Measurements from ENCODE around the gene P2RX1.

Gene P2RX1

GRCh38 chr17:3903051-3903825 lies 13.0 kb downstream of the P2RX1 start:
- DNase-seq = no peak

GRCh38 chr17:3900646-3901045 lies 15.6 kb downstream of the P2RX1 start:
- DNase-seq = no peak

GRCh38 chr17:3897731-3898130 lies 18.5 kb downstream of the P2RX1 start:
- no peak for DNase-seq

DNA sequence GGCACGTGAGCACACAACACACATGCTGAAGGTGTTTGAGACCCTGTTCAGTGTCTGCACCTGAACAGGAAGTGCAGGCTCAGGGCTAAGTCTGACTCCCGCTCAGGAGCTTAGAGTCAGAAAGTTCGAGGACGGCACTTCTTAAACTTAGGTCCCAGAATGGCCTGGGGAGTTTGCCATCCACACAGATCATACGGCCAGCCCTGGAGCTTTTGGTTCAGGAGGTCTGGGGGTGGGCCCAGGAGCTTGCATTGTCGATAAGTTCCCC lies 19.4 kb downstream of the P2RX1 start:
- no peak for DNase-seq

DNA sequence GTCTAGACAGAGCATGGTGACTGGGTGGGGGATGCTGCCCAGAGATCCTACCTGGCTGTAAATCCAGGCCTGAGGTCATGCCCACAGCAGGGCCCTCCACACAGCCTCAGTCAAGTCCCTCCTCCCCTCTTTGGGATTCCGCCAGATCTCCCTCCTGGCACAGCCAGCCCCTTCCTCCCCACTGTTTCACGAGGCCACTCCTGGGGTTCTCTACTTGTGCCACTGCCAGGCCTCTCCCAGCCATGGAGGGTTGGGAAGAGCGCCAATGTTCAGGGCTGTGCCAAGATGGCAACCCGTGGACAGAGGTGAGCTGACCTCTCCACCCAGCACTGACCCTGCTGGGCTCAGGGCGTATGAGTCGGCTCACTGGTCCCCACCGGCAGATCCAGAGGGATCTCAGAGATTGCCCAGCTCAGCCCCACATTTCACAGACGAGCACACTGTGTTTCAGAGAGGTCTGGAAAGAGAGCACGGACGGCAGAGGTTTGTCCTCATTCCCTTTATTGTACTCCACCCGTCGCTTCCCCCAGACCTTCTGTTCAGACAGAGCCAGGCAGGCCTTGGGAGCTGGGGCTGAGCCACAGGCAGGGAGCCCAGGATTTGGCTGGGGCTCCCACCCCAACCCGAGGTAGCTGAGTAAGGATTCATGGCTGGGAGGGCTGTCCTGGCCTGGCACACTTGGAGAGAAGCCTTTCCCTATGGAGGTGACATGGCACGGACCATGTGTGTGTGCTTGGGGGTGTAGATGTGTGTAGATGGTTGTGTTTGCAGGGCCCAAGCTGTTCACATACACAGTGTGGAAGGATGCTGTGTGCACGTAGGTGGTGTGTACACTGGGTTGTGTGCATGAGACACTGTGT lies 19.9 kb downstream of the P2RX1 start:
- no peak for DNase-seq

DNA sequence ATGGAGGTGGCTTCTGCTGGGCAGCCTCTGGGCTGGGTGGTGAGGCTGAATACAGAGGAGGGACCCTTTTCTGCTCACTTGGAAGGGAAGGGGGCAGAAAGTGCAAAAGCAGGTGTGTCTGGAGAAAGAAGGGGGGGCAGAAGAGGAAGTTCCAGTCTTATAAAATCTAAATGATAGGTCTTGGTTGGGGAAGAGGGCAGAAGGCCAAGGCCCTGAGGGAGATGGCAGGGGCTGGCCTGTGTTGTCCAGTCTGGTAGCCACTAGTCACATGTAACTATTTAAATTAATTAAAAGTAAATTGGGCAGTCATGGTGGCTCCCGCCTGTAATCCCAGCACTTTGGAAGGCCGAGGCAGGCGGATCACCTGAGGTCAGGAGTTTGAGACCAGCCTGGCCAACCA lies 20.9 kb downstream of the P2RX1 start:
- DNase-seq = no peak

DNA sequence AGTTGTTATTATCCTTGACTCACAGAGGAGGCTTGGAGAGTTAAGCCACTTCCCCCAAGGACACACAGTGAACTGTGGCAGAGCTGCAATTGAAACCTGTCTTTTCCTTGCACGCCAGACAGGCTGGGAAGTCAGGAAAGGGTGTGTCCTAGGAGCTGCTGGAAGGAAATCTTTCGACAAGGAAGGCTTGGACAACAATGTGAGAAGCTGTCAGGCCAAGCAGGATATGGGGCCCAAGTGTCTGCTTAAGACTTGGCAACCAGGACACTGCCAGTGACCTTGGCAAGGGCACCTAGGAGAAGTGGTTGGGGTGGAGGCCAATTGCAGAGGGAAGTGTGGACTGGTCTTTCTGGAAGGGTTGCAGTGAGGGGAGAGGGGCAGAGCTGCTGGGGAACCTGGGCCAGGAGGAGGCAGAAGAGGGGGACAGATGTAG lies 21.3 kb downstream of the P2RX1 start:
- DNase-seq = peak; percentile 18 to 31

DNA sequence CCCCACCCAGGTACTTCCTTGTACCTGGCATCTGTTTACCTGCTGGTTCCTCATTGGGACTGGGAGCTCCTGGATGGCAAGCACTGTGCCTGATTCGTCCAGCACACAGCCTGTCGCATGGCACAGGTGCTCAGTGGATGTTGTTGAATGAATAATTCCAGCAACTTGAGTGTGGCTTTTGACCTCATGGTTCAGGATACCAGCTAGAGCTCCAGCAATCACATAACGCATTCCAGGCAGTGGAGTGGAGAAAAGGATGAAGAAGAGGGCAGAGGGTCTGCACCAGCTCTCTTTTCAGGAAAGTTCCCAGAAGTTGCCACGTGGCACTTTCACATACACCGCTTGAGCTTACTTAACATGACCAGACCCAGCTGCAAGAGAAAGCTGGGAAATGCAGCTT lies 22.1 kb downstream of the P2RX1 start:
- no peak for DNase-seq

DNA sequence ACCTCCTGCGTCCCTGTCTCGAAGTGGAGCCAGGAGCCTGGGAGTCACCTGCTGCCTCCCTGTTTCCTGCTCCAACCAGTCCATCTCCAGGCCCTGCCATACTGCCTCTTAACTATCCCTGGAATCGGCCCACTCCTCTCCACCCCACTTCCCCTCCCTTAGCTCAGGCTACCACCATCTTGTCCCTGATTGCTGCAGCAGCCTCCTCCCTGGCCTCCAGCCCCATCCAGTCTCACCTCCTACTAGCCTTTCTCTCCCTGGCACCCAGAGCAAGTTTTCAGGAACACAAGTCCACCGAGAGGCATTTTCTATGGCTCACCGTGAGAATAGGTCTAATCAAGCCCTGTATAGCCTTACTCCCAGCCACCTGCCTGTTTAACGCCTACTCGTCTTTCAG lies 22.5 kb downstream of the P2RX1 start:
- DNase-seq = no peak

DNA sequence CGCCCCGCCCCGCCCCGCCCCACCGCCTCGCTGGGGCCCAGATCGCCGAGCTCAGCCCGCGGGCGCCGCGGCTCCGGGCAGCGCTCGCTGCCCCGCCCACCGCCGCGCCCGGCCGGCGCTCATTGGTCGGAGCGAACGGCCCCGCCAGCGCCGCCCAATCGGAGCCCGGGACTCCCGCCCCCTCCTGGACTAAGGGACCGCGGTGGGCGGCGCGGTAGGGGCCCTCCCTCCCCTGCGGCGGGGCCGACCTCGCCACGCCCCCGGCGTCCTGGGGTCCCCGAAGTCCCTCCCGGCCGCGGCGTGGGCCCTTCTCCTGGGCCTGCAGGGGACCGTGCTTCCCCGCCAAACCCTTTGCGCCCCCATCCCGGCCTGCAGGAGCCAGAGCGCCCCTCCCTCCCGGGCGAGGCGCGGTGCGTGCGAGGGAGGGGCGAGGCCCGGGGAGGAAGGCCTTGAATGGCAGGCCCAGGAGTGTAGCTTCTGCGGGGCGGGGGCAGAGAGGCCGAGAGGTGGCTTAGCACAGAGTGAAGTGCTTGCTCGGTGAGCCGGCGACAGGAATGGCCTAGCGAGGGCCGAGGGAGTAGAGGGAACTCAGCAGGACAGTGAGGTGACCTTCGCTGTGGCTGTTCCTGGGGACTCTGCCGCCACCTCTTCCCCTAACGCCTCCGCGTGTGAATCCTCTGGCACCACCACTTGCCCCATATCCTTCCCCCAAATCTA lies 23.1 kb downstream of the P2RX1 start, which contains the start of gene CAMKK1:
CAMKK1 (minus strand) TSS at position 51 of the 717 bp plus-strand sequence. CDS start 7,366 bp downstream, outside the sequence.
- DNase-seq = peak; percentile 86 to 91

DNA sequence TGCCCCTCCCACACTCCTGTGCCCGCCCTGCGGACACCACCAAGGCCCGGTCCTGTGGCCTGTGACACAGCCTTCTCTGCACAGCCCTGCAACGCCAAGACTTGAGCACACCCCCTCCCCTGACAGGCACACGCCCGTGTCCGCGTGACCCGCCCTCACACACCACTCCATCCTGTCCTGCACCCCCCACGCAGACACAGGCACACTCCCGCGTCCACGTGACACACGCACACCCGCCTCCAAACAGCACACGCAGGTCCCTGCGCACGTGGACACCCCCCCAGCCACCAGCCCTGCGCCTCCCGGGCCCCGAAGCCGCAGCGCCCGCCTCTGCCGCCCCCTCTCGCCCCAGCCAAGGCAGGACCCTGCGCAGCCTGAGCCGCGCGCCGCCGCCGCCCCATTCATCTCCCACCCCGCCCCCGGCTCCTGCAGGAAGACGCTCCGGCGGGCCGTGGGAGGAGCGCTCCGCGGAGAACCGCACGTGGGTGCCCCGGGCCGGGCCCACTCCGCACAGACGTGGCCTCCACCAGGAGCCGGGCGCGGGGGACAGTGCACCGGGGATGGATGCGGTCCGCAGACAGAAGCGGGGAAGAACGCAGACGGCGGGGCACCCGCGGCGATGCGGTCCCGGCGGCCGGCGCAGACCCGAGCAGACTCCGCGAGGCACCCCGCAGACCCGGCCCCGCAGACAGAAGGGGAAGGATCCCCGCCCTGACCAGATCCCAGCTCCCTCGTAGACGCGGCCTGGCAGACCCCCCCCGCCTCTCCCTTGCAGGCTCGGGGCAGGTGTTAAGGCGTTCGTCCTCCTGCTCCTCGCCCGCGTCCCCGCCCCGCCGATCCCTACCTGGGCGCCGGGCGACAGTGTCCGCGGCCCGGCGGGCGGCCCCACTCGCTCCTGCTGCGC lies 23.9 kb downstream of the P2RX1 start:
- peak; percentile 80 to 87 for DNase-seq

DNA sequence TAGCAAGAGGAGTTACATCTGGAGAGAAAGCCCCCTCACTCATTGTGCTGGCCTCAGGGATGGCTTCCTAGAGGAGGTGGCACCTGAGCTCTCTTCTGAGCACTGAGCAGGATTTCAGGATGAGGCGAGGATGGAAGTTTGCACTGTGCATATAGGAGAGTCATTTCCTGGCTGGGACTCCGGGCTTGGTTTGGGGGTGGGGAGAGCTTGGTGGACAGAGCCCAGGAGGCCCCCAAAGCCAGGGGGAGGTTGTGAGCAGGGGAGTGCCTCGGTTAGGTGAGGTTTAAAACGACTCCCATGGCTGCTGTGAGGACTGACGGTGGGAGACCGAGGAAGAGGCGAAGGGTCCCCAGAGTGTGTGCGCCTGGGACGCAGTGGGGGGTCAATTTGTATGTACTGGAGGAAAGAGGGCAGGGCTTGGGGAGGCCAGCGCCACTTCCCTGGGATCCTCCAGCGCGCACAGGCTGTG lies 24.6 kb downstream of the P2RX1 start:
- no peak for DNase-seq

DNA sequence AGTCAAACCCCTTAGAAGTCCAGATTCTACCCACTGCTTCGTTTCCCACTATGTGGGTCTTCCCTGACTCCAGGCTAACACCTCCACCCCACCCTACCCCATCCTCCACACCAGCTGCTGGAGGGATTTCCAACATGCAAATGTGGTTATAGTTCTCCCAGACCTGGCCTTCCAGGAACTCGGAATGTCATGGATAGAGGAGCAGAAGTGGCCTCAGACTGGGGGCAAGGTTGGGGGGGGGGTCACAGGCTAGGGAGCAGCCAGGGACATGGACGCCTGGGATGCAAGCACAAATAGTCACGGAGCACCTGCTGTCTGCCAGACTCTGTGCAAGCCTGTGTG lies 25.4 kb downstream of the P2RX1 start:
- DNase-seq = no peak

DNA sequence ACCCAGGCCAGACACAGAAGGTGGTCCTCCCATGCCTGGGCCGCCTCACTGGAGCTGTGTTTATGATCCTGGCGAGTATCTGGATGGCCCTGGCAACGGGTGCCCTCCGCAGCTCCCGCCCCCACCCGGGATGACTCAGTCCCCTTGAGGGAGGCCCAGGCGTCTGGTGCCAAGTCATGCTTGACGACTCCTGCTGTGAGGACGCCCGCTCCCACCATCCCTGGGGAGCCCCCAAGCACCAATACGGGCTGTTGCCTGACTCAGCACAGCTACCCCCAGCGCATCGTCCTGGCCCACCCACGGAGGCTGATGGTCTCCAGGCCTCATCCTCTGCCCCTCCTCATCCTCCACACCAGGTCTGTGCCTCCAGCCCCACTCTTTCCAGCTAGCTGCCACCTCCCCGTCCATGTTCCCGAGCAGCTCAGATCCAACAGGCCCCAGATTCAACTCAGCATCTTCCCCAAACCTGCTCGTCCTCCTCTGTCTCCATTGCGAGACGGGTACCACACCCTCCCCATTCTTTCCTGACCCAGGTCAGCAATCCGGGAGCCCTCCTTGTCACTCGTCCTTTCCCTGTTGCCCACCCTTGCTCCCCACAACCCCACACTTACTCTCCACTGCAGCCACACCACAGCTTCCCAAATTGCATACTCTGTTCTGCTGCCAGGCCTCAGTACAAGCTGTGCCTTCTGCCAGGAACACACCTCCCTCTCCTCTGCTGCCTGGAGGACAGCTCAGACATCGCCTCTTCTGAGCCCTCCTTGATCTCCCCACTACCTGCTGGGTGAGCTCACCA lies 26.0 kb downstream of the P2RX1 start:
- DNase-seq = peak; percentile 53 to 55

DNA sequence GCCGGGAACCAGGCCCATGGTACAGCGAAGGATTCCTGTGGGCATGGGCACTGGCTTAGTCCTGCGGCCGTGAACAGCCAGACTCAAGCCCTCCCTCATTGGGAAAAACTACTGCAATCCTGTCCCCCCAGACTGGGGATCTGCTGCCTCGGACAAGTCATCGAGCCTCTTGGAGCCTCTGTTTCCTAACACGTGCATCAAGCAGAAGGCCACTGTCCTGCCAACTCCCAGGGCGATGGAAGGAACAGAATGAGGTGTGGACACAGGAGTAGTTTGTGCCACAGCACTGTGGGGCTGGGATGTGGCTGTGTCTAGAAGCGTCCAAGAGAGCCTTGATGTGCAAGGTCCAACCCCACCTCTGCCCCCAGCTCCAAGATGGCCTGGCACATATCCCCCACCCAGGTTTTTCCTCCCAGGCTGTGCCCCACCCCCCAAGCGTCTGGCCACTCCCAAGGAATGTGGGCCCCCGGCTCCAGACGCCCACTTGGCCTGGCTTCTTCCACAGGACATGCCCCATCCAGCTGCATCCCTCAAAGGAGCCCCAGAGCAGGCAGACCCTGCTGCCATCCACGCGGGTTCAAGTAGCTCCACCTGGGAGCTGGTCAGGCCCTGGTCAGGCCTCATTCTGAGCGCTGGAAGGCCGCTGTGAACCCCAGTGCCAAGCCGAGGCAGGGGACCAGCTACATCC lies 26.8 kb downstream of the P2RX1 start:
- no peak for DNase-seq

- no peak for DNase-seq
Measured at GRCh38 chr17:3888343-3889171, 27.7 kb downstream of the P2RX1 start.

DNA sequence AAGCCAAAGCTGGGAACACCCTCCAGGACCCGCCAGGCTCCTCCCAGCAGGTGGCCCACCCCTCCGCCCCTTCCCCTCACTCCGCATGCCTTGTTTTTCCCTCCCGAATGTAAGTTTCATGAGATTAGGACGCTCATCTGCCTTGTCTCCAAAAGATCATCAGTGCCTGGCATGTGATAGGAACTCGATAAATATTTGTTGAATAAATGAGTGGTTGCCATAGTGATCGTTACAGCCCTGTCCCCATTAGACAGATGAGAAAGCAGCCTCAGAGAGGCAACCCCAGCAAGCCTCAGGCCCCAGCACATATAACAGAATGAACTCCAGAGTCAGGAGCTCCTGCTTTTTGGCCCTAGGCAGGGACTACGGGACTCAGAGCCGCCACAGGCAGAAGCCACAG lies 28.5 kb downstream of the P2RX1 start:
- DNase-seq = no peak

GRCh38 chr17:3887394-3887793 lies 28.9 kb downstream of the P2RX1 start:
- no peak for DNase-seq

- peak; percentile 54 to 64 for DNase-seq
Measured at GRCh38 chr17:3886776-3887175, 29.5 kb downstream of the P2RX1 start.

DNA sequence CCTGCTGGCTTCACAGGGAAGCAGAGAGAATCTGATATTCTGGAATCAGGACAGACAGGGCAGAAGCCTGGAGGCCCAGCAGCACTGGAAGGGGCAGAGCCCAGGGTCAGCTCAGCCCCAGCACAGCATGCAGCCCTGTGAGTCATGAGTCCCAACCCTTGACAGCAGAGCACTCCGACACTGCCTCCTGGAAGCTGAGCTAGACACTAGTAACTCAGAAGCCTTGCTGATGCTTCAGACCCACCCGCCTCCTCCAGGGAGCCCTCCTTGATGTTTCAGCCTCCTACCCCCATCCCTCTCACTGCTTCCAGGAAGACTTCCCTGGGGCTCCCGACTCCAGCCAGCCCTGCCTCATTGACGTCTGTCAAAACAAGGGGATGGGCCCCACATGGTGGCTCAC lies 30.3 kb downstream of the P2RX1 start:
- peak in 1 of 2 donors; percentile 3 for DNase-seq
